Renal cortex interstitium (tissue), 11 donors: ENCODE measurements around the gene RIPPLY2. TPM values are rescaled to one million over a fixed set of nuclear protein-coding genes. Genes with fewer than 3 reads are reported as not detected.
"Not testable (repeated sequence)": the region's sequence is repeated elsewhere in the genome, so short reads cannot be mapped to it uniquely, and the experiment has no call there.

Experiments
- DNase-seq, 11 donors: peaks; one replicate each; pipeline ENCODE4 v3.0.0-alpha.2; 2013; ENCODE audit warnings: low read depth in 9 of 11, low spot score in 4 of 11; ENCODE audit errors: extremely low read depth in 1 of 11
- polyA plus RNA-seq, 3 donors: library from polyadenylated mRNA; unstranded; fragments of 120-200 nt; gene quantifications; one replicate each; pipeline ENCODE4 v1.2.1, GENCODE V29; 2013; ENCODE audit not compliant: insufficient read length in 3 of 3

RIPPLY2 gene
- polyA plus RNA-seq, 3 donors = not detected

- DNase-seq = no peak
Observed at GRCh38 chr6:83890520-83890919, 37.4 kb downstream of the RIPPLY2 start.

- DNase-seq = no peak
Observed at GRCh38 chr6:83891586-83891985, 38.4 kb downstream of the RIPPLY2 start.

GRCh38 chr6:83893024-83893423, 39.9 kb downstream of the RIPPLY2 start:
- DNase-seq = no peak

- not testable (repeated sequence) for DNase-seq
Observed at GRCh38 chr6:83897094-83897493, 43.9 kb downstream of the RIPPLY2 start.

GRCh38 chr6:83901624-83902023, 48.5 kb downstream of the RIPPLY2 start:
- DNase-seq = no peak

- no peak for DNase-seq
Observed at GRCh38 chr6:83904395-83904794, 51.2 kb downstream of the RIPPLY2 start.

GRCh38 chr6:83905648-83906047, 52.5 kb downstream of the RIPPLY2 start:
- DNase-seq = no peak

Other genes starting within 250 kb of the RIPPLY2 start
- under 1 TPM; 0.62 to 0.86 (median 0.68) TPM for gene SNAP91, start 144.3 kb upstream of the RIPPLY2 start, polyA plus RNA-seq
- 10 to 100 TPM in 1 of 3 donors, 1 to 10 TPM in 2; 6.1 to 10.3 (median 8.1) TPM for gene CYB5R4, start 6.3 kb downstream of the RIPPLY2 start, polyA plus RNA-seq
- gene MRAP2, start 180.4 kb downstream of the RIPPLY2 start, polyA plus RNA-seq = 1 to 10 TPM; 2.2 to 5.2 (median 4.2) TPM